PC-3 (cell line): Measurements from ENCODE around the gene ICAM2. TPM values are rescaled to one million over a fixed set of nuclear protein-coding genes. Genes with fewer than 3 reads are reported as not detected.

Source experiments
- ATAC-seq: fragments of 200-7000 bp; cut with Tn5 transposase; 2 replicates; pipeline ENCODE4 v1.9.1; 2020; ENCODE audit warnings: mild to moderate bottlenecking, moderate library complexity
- BruUV-seq: library from RNA; stranded (reverse); fragments of 400-500 nt; replicated peaks from 2 replicates; lab custom pipeline; 2021; lab: Mats Ljungman, UMichigan
- CTCF ChIA-PET: fragments of 300-600 bp; sonication (Branson Sonifier 250); formaldehyde crosslinking; loops from one replicate; lab custom pipeline; 2022; ENCODE audit warnings: antibody characterized with exemption; lab: Charles Lee
- POLR2A ChIA-PET: fragments of 300-600 bp; sonication (Branson Sonifier 250); formaldehyde crosslinking; loops from one replicate; lab custom pipeline; 2022; ENCODE audit warnings: antibody characterized with exemption; ENCODE audit not compliant: unreplicated experiment; lab: Charles Lee
- DNase-seq: peaks from one replicate; pipeline ENCODE4 v3.0.0-alpha.2; 2015
- H2AFZ ChIP-seq: fragments of 300-600 bp; sonication (generic); 2 replicates; pipeline ENCODE4 v1.6.0; 2016; ENCODE audit warnings: antibody characterized with exemption, low read length
- H3F3A ChIP-seq: fragments of 300-600 bp; sonication (generic); one replicate; pipeline ENCODE4 v1.6.0; 2017; ENCODE audit warnings: antibody characterized with exemption, low read length, control low read depth, mild to moderate bottlenecking; ENCODE audit not compliant: unreplicated experiment
- H3K27ac ChIP-seq: fragments of 300-600 bp; sonication (generic); 2 replicates; pipeline ENCODE4 v1.5.1; 2016; ENCODE audit warnings: mild to moderate bottlenecking, low read length
- H3K27me3 ChIP-seq: fragments of 300-600 bp; sonication (generic); 2 replicates; pipeline ENCODE4 v1.6.1; 2016; ENCODE audit warnings: low read length, mixed read lengths
- H3K36me3 ChIP-seq: fragments of 300-600 bp; sonication (generic); 2 replicates; pipeline ENCODE4 v1.6.1; 2016; ENCODE audit warnings: low read depth, mixed run types, low read length, mixed read lengths
- H3K4me1 ChIP-seq: fragments of 300-600 bp; sonication (generic); 2 replicates; pipeline ENCODE4 v1.5.1; 2016; ENCODE audit warnings: low read length; ENCODE audit not compliant: insufficient read depth
- H3K4me2 ChIP-seq: fragments of 300-600 bp; sonication (generic); 2 replicates; pipeline ENCODE4 v1.6.0; 2016; ENCODE audit warnings: low read length
- H3K4me3 ChIP-seq: fragments of 300-600 bp; sonication (generic); 2 replicates; pipeline ENCODE4 v1.5.1; 2016; ENCODE audit warnings: mild to moderate bottlenecking, low read length, mixed read lengths
- H3K79me2 ChIP-seq: fragments of 300-600 bp; sonication (generic); 2 replicates; pipeline ENCODE4 v1.6.1; 2017; ENCODE audit warnings: low read length, mixed read lengths
- H3K9ac ChIP-seq: fragments of 300-600 bp; sonication (generic); 2 replicates; pipeline ENCODE4 v1.6.0; 2016; ENCODE audit warnings: mild to moderate bottlenecking, low read length
- H3K9me2 ChIP-seq: fragments of 300-600 bp; sonication (generic); replicated peaks from 2 replicates; pipeline ENCODE4 v1.6.1; 2016; ENCODE audit warnings: mixed run types, low read length, mixed read lengths
- H3K9me3 ChIP-seq: fragments of 300-600 bp; sonication (generic); 2 replicates; pipeline ENCODE4 v1.6.1; 2016; ENCODE audit warnings: low read length, mixed read lengths
- H4K20me1 ChIP-seq: fragments of 300-600 bp; sonication (generic); 2 replicates; pipeline ENCODE4 v1.6.1; 2016; ENCODE audit warnings: low read length, mixed read lengths
- CTCF ChIP-seq: fragments of 300-600 bp; sonication (generic); conservative IDR thresholded peaks from 2 replicates; pipeline ENCODE4 v1.5.1; 2017; ENCODE audit warnings: antibody characterized with exemption, low read depth, mild to moderate bottlenecking, low read length
- EZH2 ChIP-seq: fragments of 300-600 bp; sonication (generic); IDR thresholded peaks from one replicate; pipeline ENCODE4 v1.6.1; 2017; ENCODE audit warnings: antibody characterized with exemption, mild to moderate bottlenecking, low read length; ENCODE audit not compliant: unreplicated experiment
- EZH2phosphoT487 ChIP-seq: fragments of 300-600 bp; sonication (generic); IDR thresholded peaks from 2 replicates; pipeline ENCODE4 v1.6.1; 2018; ENCODE audit warnings: mild to moderate bottlenecking, antibody characterized with exemption, low read length, borderline replicate concordance
- intact Hi-C: fragments of 100-400 bp; cut with micrococcal nuclease; formaldehyde crosslinking; loops from 2 replicates; pipeline ENCODE4 v1.9.0; 2023
- total RNA-seq: library from RNA; depleted of rRNA; stranded (reverse); fragments of >200 nt; gene quantifications from 2 replicates; pipeline ENCODE4 v1.2.3, GENCODE V29; 2014

Gene ICAM2
- total RNA-seq, 1 experiment from 2014 or later = not detected

GRCh38 chr17:64001763-64002529 lies 18.5 kb downstream of the ICAM2 start:
- intact Hi-C loops = no loop called here
- ATAC-seq (no peak), DNase-seq (no peak)
- Histone ChIP-seq H3K79me2 (no peaks in the 10 kb centered on the region), H3F3A (no peaks in the 10 kb centered on the region), H3K4me2 (no peak overlapping the region), H3K9me2 (no peaks in the 10 kb centered on the region), H4K20me1 (no peaks in the 10 kb centered on the region), H2AFZ (no peak overlapping the region), H3K4me1 (peaks cover 22% of the 10 kb centered on the region), H3K4me3 (no peak overlapping the region), H3K9me3 (no peaks in the 10 kb centered on the region), H3K27ac (no peak overlapping the region), H3K27me3 (no peaks in the 10 kb centered on the region), H3K9ac (no peak overlapping the region), H3K36me3 (no peaks in the 10 kb centered on the region)
- ChIA-PET POLR2A (no interaction called here), CTCF (no interaction called here)
- no TSS peak for BruUV-seq
- no peak for TF ChIP-seq CTCF
- TF ChIP-seq EZH2 = no peak
- no peak for TF ChIP-seq EZH2phosphoT487

- no peak for DNase-seq
- TF ChIP-seq EZH2phosphoT487 (no peak), CTCF (no peak), EZH2 (no peak)
- no peaks in the 10 kb centered on the region for H3K9me2 ChIP-seq
- no peak overlapping the region for H3K4me2 ChIP-seq
- H3K79me2 ChIP-seq = no peaks in the 10 kb centered on the region
- no peaks in the 10 kb centered on the region for H3K36me3 ChIP-seq
- no peaks in the 10 kb centered on the region for H3K9me3 ChIP-seq
- ChIA-PET POLR2A (no interaction called here), CTCF (no interaction called here)
- H3K9ac ChIP-seq = no peak overlapping the region
- no peaks in the 10 kb centered on the region for H4K20me1 ChIP-seq
- no peaks in the 10 kb centered on the region for H3F3A ChIP-seq
- no peak for ATAC-seq
- intact Hi-C loops = no loop called here
- H2AFZ ChIP-seq = no peak overlapping the region
- H3K4me3 ChIP-seq = no peak overlapping the region
- H3K27ac ChIP-seq = no peak overlapping the region
- H3K4me1 ChIP-seq = peaks cover 14% of the 10 kb centered on the region
- BruUV-seq = no TSS peak
- H3K27me3 ChIP-seq = no peaks in the 10 kb centered on the region
These were observed 19.3 kb downstream of the ICAM2 start for GRCh38 chr17:64001091-64001579.
